Measurements from ENCODE around the gene ATRNL1.

ATRNL1 gene

DNA sequence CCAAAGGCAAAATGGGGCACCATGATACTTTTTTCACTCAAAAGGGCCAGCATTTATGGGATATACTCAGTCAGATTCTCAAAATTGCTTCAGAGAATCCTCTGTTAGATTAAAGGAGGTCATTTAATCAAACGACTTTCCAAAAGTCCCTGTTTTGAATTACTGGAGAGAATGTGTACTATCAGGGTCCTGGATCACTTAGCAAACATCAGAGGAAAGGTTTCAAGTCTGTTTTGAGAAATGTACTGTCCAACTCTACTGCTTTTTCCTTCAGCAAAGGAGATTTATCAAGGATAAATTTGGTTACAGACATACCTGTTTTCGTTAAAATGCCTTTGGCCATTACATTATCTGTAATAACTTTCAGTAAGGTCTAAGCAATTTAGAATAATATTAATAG, 838.9 kb downstream of the ATRNL1 start:
- no peak for DNase-seq

DNA sequence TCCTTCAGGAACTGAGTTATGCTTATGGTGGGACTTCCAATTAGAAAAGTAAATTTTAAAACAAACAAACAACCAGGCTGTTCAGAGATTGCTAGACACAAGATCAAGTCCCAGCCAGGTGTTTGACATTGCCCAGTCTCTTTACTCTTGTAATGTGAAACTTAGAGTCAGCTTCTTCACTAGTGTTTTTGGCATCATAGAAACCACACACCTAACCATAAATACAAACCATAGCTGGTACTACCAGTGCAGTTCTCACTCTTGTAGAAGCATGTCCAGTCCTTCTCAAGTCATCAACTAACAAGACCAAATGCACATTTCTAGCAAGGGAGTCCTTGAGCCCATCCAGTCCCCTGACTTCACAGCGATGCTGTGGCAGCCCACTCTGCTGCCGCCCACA, 839.9 kb downstream of the ATRNL1 start:
- DNase-seq = no peak

DNA sequence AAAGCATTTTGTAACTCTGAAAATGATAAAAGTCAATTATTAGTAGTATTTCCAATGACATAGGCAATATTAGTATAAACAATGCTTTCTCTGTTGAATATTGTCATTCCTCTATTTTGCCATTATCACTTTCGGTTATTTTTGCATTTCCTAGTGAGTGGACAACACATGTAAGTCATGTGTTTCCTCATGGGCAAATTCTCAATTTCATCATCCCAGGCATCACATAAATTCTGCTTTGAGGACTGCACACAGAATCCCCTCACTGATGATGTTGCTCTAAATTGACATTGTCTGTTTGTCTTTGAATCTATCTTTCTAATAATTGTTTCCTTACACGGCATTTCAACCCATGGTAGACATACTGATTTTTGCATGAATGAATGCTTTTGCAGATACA, 842.6 kb downstream of the ATRNL1 start:
- DNase-seq = no peak

DNA sequence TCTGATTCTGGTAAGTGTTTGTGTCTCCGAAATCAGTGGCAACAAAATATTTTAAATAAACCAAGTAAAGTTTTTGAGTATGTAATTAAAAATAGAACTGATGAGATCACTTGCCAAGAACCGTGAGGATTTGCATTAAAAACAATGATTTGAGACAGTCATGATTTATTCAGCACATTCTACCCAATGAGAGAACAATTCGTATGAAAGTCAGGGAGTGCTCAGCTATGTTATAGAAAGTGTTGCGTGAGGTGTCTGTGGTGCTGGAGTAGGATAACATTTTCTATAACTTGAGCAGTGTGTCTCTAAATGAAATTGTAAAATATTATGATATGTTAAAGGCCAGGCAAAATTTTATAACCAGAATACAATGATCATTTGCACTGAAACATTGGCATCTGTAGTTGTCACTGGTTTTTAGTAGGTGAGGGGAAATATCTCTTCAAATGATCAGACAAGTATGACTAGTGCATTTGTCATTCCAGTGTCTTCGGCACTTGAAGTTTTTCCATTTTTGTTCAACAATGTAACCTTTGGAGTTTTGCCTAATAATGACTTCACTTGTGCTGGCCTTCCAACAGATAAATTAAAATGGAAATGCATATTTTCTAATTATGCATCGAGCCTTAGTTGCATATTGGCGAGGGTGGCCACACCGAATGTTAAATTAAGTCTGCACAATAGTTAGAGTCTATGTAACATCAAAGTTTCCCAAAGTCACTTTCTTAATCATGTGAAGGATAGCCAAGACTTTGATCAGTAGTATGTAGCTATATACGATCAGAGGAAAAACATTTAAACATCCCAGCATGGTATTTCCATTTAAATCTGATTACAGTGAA, 844.0 kb downstream of the ATRNL1 start:
- no peak for DNase-seq

DNA sequence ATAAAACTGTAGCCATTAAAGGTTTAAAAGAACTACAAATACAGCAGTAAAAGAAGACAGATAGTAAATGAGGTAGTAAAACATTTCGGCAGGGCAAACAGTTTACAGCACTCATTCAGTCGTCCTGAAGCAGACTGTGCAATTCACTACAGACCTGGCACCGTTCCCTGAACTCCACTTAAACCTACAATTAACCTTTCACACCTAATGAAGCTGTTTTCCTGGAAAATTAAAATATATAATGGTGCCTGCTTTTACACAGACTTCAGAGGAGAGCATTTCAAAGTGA, 844.5 kb downstream of the ATRNL1 start:
- no peak for DNase-seq

DNA sequence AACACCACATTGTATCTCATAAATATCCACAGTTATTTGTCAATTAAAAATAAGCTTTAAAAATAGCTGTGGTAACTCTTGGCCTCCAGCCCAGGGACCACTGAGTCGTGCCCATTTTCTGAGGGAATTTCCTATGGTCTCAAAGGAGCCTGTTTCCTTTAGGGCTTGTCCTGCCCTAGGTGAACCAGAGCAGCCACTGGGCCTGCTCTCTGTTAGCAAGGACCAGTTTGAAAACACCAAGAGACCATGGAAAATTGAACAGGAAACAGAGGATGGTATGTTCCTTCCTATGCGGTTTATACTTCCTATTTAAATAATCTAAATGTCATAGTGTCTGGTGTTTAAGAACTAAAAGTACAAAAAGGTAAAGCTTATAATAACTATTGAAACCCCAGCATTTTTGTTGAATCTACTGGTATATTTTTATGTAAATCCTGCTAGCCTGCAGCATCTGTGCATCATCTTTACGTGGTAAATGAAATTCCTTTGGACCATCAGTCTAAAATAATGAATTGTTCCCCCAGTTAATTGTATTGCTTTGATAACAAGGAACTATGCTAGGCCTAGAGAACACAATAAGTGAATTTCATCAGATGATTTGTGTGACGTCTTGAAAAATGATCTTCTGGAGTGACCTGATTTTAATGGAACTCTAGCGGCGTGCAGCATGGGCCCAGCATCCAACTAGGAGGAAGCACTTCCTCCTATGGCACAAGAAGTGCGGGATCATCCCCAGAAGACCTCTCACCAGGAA, 846.1 kb downstream of the ATRNL1 start:
- DNase-seq = no peak

DNA sequence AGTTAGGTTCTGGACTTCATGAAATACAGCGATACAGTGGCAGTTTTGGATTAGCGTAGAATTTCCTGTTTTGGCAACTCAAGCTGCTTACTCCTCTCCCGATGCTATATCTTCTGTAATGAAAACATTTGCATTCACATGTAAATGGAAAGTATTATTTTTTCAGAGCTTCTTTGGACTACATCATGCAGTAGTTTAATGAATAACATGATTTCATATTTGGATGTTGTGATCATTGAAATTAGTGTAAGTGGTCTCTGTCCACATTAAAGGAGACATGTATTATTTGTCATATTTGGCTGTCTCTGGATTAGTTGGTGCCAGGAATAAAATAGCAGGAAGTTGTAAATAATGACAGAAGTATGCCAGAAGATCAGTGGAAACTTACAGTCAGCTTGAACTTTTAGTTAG, 848.2 kb downstream of the ATRNL1 start:
- no peak for DNase-seq

DNA sequence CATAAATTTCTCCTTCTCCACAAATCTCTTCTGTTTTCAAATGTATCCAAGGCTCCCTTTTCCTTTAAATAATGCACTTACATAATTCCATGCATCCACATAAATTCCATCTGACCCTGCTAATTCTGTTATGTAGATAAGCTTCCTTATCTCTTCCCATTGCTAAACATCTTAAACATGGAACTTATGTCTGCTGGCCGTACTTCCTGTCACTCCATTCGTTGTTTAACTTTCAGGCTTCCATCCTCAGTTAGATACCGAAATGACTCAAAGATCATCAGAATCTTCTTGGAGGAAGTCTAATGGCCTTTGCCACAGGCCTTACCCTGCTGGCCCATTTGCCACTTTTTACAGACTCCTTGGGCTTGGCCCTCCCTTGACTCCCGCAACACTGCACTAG, 848.9 kb downstream of the ATRNL1 start:
- no peak for DNase-seq

DNA sequence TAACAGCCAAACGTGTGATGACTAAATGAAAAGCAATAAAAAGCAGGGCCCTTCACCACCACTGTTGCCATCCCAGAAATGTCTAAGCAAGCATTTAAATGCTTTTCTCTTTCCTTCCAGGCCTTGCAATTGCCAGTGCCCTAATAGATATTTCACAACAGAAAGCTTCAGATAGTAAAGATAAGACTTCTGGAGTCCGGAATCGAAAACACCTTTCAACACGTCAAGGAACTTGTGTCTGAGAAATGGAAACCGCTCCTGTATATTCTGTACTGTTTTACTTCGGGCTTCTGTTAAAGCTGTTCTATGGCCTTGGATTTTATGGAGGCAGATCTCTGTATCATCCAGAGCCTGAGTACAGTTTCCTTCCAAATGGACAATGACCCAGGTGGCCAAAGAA, 851.4 kb downstream of the ATRNL1 start:
- DNase-seq = no peak

DNA sequence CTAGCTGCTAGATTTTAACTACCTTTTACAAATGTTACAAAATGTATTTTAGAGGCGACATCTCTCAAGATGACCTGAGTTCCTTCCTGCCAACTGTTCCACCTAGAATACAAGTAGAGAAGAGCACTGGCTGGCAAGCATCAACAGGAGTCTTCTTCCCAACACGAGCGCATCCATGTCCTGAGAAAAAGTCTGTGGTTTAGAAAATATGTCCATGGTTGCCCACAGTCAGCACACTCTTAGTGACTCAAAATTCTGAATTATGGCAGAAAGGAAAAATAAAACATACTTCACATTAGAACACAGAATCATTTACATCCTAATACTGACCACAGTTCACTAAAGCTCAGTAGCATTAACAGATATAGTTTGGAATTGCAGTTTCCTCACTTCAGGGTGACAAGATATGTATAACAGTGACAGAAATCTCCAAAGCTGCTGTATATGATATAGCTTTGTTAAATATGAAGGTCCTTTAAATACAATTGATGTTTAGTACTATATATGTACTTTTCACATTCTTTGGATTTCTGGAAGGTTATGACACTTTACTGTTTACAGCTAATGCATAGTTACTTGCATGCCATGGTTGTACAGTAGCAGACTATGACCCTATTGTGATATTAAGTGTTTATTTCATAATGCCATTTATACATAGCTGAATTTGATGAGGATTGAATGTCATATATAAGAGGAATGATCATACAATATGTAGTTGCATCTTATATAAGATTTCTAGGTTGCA, 852.7 kb downstream of the ATRNL1 start:
- DNase-seq = no peak

DNA sequence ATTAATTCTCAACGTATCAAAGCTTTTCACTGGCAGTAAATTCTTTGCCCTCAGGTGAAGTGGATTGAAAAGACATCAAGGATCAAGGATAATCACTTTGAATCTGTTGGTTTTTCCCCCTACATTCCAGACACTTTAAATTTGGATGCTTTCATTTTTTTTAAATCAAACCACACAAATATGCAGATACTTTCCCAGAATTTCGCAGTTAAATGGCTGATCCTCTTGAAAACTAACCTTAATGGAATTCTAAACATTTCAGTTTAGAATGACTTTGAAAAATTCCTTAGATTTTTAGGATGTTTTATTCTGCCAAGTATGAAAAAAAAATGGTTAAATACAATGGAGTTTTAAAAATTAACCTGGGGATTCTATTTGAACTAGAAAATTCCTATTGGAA, 853.9 kb downstream of the ATRNL1 start:
- no peak for DNase-seq

DNA sequence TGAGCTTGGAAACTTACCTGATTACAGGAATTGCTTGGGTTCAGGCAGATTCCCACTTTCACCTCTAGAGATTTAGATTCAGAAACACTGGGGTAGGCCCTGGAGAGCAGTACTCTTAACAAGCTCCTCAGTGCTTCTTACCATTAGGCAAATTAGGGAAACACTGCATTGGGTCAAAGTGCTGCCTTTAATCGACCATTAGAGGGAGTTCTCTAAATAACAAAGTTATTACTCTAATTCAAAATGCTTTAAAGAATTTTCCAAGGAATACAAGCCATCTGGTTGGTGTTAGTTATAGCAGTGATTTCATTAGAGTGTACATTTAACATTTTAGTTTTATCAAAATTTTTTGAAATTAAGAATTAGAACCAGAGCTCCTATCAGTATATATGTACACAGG, 855.3 kb downstream of the ATRNL1 start:
- no peak for DNase-seq

DNA sequence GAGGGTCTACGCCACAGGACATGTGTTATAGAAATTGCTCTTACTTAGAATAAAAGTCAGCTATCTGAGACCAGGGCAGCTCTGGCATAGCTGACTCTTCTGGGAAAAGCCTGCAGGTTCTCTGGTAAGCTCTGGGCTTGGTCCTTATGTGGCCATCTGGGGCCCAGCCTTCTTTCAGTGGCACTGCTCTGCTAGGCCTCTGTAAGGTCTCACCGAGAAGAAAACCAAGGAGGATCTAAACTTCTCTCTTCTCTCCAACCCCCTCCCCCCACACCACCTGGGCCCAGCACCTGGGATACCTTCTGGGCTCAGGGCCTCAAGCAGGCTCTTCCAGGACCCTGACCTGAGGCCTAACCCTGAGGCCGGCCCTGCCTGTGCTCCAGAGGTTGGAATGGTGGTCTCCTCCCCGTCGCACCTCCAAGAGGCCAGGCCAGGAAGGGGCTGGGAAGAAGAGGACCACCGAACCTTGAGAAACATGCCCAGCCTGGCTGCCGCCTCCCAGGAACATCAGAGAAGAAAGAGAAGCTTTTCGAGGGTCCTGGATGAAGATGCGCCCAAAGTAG, 856.2 kb downstream of the ATRNL1 start:
- no peak for DNase-seq

DNA sequence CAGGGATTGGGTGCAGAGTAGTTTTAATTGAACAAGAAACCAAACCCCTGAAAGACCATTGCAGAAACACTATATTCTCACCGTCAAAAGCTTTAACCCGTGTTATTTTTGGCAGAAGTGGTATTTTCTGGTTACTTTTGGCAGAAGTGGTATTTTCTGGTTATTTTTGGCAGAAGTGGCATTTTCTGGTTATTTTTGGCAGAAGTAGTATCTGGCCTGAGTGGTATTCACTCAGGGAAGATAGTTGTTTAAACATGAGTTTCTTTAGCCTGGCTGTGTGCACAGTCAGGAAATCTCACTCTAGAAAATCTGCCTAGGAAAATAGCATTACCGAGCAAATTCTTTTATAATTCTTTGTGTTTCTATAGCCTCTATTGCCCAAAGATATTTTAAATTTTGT, 857.2 kb downstream of the ATRNL1 start:
- DNase-seq = no peak

DNA sequence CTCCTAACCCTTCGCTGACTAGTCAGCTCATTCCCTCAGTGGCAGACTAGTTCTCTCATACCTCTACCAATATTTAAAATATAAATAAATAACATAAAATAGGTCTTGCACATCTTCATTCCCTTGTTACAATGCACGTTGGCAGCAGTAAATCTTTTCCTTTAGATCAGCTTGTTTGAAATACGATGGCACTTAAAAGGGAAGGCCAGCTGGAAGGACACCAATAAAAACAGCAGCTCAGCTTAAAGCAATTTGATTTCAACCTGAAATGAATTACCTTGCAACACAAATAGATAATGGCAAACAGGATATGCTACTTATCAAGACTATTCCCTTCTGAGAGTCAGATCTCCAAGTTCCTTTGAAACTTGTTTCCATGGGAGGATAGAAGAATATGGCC, 858.1 kb downstream of the ATRNL1 start:
- no peak for DNase-seq

DNA sequence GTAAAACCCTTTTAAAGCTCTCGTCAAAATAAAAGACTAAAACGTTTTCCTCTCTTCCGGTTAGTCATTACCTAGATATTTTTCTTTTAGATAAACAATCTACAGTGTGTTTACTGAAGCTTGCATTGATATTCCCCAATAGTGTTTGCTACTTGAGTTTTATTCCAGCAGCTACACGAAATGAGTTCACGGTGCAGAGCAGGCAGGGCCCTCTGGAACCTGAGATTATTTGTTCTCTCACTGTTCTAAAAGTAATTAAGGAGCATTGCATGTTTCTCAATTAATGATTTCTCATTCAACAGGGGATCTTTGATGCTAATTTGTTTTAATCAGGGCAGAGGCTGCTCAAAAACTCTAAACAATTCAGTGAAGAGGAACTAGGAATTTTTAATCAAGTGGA, 860.1 kb downstream of the ATRNL1 start:
- DNase-seq = no peak

DNA sequence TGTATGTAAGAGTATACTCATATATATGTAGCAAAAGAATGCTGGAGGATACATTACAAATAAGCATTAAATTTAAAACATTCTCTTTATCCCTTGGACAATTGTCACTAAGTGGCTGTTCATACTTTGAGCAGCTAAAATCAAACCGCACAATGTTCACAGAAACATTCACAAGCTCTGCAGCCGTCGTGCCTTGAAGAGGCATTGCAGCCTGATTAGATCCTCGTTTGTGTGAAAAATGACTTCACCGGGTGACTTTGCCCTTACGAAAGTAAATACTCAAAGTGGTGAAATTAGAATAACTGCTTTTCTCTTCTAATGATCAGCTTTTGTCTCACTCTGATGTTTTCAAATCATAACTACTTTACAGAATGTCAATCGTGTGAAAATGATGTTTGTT, 860.8 kb downstream of the ATRNL1 start:
- no peak for DNase-seq

DNA sequence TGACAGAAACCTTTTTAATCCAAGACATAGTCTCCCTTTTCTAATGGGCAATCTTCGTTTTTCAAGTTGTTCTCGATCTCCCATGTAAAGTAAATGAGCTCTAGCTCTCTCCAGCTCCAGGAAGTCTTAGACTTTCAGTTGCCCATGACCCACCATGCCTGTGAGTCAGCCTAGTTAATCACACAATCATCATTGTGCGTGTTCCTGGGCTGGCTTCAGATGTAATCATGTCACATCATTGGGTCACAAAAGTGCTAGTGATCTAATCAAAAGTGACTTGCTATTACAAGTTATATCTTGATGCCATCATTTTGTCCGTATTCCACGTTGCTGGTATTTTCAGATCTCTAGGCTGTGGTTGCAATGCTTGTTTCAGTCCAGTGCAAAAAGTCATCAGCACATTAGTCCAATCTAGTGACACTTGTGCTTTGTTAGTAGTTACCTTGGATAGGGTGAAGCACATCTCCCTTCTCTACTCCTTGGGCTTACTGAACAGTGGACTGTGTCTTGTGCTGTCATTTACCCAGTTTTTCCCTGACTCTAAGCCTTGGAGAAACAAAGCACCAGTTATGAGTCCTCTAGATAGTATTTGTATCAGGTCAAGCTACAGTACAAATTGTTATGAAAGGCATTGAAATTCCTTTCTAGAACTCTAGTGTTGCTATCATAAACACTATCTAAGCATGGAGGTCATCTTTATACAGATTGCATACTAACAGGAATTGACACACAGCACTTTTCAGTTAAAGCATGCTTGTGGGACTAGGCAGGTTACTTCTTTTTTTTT, 863.3 kb downstream of the ATRNL1 start:
- DNase-seq = no peak

DNA sequence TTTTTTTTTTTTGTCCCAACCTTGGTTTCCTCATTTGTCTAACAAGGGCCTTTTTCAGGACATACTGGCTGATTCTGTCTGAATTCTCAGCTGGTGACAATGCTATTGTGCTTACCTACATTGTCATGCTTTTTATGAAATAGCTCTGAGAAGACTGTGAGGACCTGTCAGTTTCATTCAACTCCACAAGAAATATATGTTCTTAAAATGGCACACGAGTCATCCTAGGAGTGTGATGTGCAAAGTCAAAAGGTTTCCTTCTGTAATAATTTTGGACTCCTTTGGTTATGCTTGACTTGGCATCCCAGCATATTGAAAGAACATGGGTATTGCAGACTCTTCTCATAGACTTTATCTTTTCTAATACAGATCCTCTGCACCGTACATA, 863.8 kb downstream of the ATRNL1 start:
- DNase-seq = no peak

DNA sequence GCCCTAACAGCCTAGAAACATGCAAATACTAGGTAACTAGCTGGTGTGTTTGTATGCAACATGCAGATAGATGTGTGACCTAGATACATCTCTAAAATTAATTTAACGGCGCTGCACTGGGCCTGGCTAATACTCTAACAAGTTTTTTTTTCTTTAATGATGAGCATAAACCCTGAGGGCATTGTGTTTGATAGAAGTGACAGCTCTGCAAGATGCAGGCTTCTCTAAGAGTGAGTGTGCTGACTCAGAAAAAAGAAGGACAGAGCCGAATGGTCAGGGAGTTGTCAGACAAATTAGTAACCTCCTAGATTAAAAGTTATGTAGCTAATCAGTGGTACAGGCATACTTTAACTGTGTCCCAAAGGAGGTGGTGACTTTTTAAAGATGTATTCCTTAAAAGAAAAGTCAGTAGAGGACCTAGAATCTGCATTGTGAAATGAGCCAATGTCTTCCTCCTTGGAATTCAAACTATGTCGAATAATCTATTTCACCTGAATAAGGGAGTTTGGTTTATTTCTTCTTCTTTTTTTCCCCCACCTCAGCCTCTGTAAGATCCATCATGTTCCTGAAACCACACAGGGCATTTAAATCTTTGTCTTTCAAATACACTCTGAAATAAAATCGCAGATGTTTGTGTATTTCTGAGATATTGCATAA, 864.7 kb downstream of the ATRNL1 start:
- no peak for DNase-seq

DNA sequence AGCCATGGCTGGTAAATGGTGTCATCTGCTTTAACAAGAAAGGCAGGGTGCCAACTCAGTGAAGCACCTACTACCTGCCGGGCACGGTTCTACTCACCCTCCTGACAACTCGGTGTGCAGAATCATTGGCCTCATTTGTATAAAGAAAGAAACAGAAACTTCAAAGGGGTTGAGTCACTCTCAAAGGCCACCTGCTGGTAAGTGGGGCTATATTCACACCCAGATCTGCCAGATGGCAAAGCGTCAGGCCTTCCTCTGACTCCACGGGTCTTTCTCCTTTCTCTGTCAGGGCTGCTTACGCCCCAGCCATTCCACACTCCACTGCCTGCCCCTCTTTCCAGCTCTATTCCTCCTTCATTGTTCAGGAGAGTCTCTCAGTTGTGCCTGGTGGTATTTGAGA, 870.7 kb downstream of the ATRNL1 start:
- DNase-seq = no peak

DNA sequence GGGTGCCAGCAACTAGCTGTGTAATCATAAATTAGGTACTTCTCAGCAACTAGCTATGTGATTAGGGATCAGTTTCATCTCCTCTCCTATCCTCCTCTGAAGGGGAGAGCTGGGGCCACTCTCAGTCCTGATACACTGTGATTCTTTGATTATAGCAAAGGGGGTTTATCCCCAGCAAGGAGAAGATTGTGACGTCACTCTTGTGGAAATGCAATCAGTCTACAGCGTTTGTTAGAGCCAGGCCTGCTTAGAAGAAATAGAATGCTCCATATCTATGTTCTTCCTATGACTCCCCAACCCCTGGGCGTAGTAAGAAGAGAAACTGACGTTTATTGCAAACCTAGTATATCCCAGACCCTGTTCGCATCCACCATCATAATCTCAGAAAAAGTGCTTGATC, 871.7 kb downstream of the ATRNL1 start:
- no peak for DNase-seq

All from stimulated activated CD4-positive, alpha-beta T cell treated with anti-CD3 and anti-CD28 coated beads, Interleukin-4, amount 100 ng/mL, for 4 hours (primary cell).